ENCODE data around the gene REXO1. TPM values are rescaled to one million over a fixed set of nuclear protein-coding genes. Genes with fewer than 3 reads are reported as not detected.

REXO1 gene
- polyA plus RNA-seq, 3 donors, result 2.8 to 60.8 (median 3.0) TPM

DNA sequence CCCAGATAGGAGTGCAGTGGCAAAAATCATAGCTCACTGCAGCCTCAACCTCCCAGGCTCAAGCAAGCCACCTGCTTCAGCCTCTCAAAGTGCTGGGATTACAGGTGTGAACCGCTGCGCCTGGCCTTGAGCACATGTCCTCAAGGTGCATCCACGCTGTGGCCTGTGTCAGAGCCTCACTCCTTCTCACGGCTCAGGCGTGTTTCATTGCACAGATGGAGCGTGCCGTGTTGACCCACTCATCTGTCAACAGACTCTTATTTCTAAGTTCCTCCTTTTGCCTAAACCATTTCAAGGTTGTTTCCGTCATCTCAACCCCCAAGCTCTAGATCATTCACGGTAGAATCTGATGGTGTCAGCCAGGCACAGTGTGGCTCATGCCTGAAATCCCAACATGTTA is 64.4 kb downstream of the REXO1 start:
- no peaks in the 10 kb centered on the region for H3K36me3 ChIP-seq (replicated peaks in 1 of 2; ENCODE audit: control insufficient read depth in 1 of 2, insufficient read depth in 2 of 2, low read length in 2 of 2)
- H3K9ac ChIP-seq (ENCODE audit: insufficient read depth, low read length, poor library complexity, severe bottlenecking), result no peak overlapping the region
- H3K27me3 ChIP-seq (ENCODE audit: control insufficient read depth in 2 of 2, insufficient read depth in 2 of 2, low read length in 2 of 2), result peaks cover 4 to 44% of the 10 kb centered on the region in 2 donors
- H3K9me3 ChIP-seq (replicated peaks in 1 of 2; ENCODE audit: control insufficient read depth in 1 of 2, insufficient read depth in 1 of 2, low read length in 2 of 2), result peaks cover 4 to 10% of the 10 kb centered on the region in 2 donors
- H2AFZ ChIP-seq (ENCODE audit: insufficient read depth, low read depth, low read length, poor library complexity, severe bottlenecking), result no peak overlapping the region
- Mint-ChIP-seq H3K27ac (no peak overlapping the region), H3K4me3 (peak overlapping the region in 1 of 2 donors; percentile 2), H3K27me3 (ENCODE audit: low read depth in 3 of 3) (peaks cover 41 to 69% (median 46%) of the 10 kb centered on the region in 3 donors), H3K36me3 (peaks cover 0 to 3% of the 10 kb centered on the region in 2 donors), H3K9me3 (peaks cover 2 to 26% (median 16%) of the 10 kb centered on the region in 7 donors), H3K4me1 (no peaks in the 10 kb centered on the region)
- H3K79me2 ChIP-seq (ENCODE audit: insufficient read depth, low read length), result no peaks in the 10 kb centered on the region
- no peak overlapping the region for H3K27ac ChIP-seq (ENCODE audit: low read depth in 1 of 2, low read length in 2 of 2)
- no peak overlapping the region for H3K4me2 ChIP-seq (replicated peaks; ENCODE audit: extremely low read depth, low read length, poor library complexity, severe bottlenecking)
- no peak for DNase-seq
- no peaks in the 10 kb centered on the region for H4K20me1 ChIP-seq (ENCODE audit: insufficient read depth, low read length)
- WGBS (ENCODE audit: insufficient coverage), result 26% methylated on average over 9 of the region's 9 CpGs
- TF ChIP-seq, protein P1, sequence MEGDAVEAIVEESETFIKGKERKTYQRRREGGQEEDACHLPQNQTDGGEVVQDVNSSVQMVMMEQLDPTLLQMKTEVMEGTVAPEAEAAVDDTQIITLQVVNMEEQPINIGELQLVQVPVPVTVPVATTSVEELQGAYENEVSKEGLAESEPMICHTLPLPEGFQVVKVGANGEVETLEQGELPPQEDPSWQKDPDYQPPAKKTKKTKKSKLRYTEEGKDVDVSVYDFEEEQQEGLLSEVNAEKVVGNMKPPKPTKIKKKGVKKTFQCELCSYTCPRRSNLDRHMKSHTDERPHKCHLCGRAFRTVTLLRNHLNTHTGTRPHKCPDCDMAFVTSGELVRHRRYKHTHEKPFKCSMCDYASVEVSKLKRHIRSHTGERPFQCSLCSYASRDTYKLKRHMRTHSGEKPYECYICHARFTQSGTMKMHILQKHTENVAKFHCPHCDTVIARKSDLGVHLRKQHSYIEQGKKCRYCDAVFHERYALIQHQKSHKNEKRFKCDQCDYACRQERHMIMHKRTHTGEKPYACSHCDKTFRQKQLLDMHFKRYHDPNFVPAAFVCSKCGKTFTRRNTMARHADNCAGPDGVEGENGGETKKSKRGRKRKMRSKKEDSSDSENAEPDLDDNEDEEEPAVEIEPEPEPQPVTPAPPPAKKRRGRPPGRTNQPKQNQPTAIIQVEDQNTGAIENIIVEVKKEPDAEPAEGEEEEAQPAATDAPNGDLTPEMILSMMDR (IDR thresholded peaks at IDR 0.05), result no peak
- intact Hi-C loops (cut with micrococcal nuclease), result no loop called here
- no peak overlapping the region for H3K4me3 ChIP-seq (replicated peaks in 1 of 3; ENCODE audit: low read depth in 2 of 3, low read length in 3 of 3)
- H3K4me1 ChIP-seq (ENCODE audit: control insufficient read depth in 1 of 2, insufficient read depth in 2 of 2, low read length in 2 of 2), result no peaks in the 10 kb centered on the region

DNA sequence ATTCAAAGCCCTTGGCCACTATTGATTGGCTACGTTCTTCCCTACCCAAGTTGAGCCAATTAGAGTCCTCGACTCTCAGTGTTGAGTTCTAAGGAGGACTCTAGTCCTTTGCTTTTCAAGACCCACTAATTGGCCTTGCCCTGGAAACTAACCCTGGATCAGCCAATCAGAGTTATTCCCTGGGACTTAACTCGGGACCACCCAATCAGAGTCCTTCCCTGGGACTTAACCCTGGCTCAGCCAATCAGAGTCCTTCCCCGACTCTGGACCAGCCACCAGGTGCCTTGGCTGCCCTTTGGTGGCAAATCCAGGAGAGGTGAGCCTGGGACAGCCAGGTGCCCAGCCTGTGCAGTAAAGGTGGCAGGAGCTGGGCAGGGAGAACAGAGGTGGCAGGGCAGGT is 64.9 kb downstream of the REXO1 start:
- no peaks in the 10 kb centered on the region for H4K20me1 ChIP-seq (ENCODE audit: insufficient read depth, low read length)
- no peak overlapping the region for H3K9ac ChIP-seq (ENCODE audit: insufficient read depth, low read length, poor library complexity, severe bottlenecking)
- DNase-seq, result no peak
- TF ChIP-seq, protein P1 (IDR thresholded peaks at IDR 0.05), result no peak
- H3K4me1 ChIP-seq (ENCODE audit: control insufficient read depth in 1 of 2, insufficient read depth in 2 of 2, low read length in 2 of 2), result no peaks in the 10 kb centered on the region
- H3K4me2 ChIP-seq (replicated peaks; ENCODE audit: extremely low read depth, low read length, poor library complexity, severe bottlenecking), result no peak overlapping the region
- no peak overlapping the region for H2AFZ ChIP-seq (ENCODE audit: insufficient read depth, low read depth, low read length, poor library complexity, severe bottlenecking)
- H3K4me3 Mint-ChIP-seq, result no peak overlapping the region
- WGBS (ENCODE audit: insufficient coverage), result 95% methylated on average over 4 of the region's 4 CpGs
- no peak overlapping the region for H3K27ac Mint-ChIP-seq
- H3K36me3 ChIP-seq (replicated peaks in 1 of 2; ENCODE audit: control insufficient read depth in 1 of 2, insufficient read depth in 2 of 2, low read length in 2 of 2), result no peaks in the 10 kb centered on the region
- peaks cover 6 to 46% of the 10 kb centered on the region in 2 donors for H3K27me3 ChIP-seq (ENCODE audit: control insufficient read depth in 2 of 2, insufficient read depth in 2 of 2, low read length in 2 of 2)
- H3K9me3 ChIP-seq (replicated peaks in 1 of 2; ENCODE audit: control insufficient read depth in 1 of 2, insufficient read depth in 1 of 2, low read length in 2 of 2), result peaks cover 4 to 10% of the 10 kb centered on the region in 2 donors
- intact Hi-C loops (cut with micrococcal nuclease), result no loop called here
- H3K79me2 ChIP-seq (ENCODE audit: insufficient read depth, low read length), result no peaks in the 10 kb centered on the region
- no peaks in the 10 kb centered on the region for H3K4me1 Mint-ChIP-seq
- no peak overlapping the region for H3K4me3 ChIP-seq (replicated peaks in 1 of 3; ENCODE audit: low read depth in 2 of 3, low read length in 3 of 3)
- H3K36me3 Mint-ChIP-seq, result peaks cover 0 to 3% of the 10 kb centered on the region in 2 donors
- H3K9me3 Mint-ChIP-seq, result peaks cover 2 to 27% (median 18%) of the 10 kb centered on the region in 7 donors
- H3K27me3 Mint-ChIP-seq (ENCODE audit: low read depth in 3 of 3), result peaks cover 46 to 69% (median 51%) of the 10 kb centered on the region in 3 donors
- no peak overlapping the region for H3K27ac ChIP-seq (ENCODE audit: low read depth in 1 of 2, low read length in 2 of 2)

Measured in CD14-positive monocyte (primary cell).